Measurements from ENCODE around the gene DVL3. TPM values are rescaled to one million over a fixed set of nuclear protein-coding genes. Genes with fewer than 3 reads are reported as not detected.

DVL3 gene
- polyA plus RNA-seq, 1 donor from 2014 or later = 6.4 TPM

GRCh38 chr3:184166671-184167070, 11.5 kb downstream of the DVL3 start:
- Mint-ChIP-seq H3K27ac (no peak overlapping the region), H3K36me3 (peaks cover 5% of the 10 kb centered on the region), H3K4me3 (no peak overlapping the region), H3K4me1 (peaks cover under 1 to 2% (median 2%) of the 10 kb centered on the region in 3 donors), H3K27me3 (no peaks in the 10 kb centered on the region), H3K9me3 (no peaks in the 10 kb centered on the region)

- Mint-ChIP-seq H3K9me3 (no peaks in the 10 kb centered on the region), H3K27ac (no peak overlapping the region), H3K36me3 (peaks cover 2% of the 10 kb centered on the region), H3K27me3 (no peaks in the 10 kb centered on the region), H3K4me1 (no peaks in the 10 kb centered on the region), H3K4me3 (no peak overlapping the region)
Measured at GRCh38 chr3:184167786-184168185, 12.6 kb downstream of the DVL3 start.

DNA sequence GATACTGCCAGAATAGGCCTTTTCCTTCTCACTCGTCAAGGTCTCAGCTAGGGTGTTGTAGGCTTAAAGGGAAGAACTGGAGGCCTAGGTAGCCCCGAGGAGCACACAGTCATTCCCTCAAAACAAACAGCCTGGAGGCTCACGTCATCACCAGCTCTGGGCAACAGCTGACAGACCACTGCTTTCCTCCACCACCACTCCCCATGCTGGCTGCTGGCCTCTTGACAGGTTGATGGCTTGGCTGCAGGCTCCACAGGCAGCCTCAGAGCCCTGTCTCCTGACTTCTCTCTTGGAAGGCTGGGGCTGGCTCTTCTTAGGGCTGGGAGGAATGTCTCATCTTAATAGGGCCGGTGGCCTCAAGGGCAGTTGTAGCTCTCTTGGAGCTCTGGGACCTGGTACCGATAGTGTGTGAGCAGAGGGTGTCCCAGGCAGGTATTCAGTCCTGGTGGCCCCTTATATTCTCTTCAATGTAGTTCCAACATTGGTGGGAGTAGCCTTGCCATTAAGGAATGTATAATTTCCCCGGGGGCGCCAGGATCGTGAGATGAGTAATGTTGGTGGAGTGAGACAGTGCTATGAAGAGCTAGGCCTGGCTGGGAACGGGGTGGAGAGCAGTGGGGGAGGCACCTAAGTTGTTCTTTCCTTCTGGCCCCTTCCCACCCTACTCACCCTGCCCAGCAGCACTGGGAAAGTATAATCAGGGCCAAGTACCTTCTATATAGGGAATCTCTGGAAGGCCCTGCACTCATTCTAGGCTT, 13.4 kb downstream of the DVL3 start:
- peaks cover 0 to 2% (median 0%) of the 10 kb centered on the region in 3 donors for H3K4me1 Mint-ChIP-seq
- H3K36me3 Mint-ChIP-seq = peaks cover 2% of the 10 kb centered on the region
- no peak overlapping the region for H3K4me3 Mint-ChIP-seq
- H3K9me3 Mint-ChIP-seq = no peaks in the 10 kb centered on the region
- H3K27me3 Mint-ChIP-seq = no peaks in the 10 kb centered on the region
- peak overlapping the region in 1 of 3 donors; percentile 39 for H3K27ac Mint-ChIP-seq

DNA sequence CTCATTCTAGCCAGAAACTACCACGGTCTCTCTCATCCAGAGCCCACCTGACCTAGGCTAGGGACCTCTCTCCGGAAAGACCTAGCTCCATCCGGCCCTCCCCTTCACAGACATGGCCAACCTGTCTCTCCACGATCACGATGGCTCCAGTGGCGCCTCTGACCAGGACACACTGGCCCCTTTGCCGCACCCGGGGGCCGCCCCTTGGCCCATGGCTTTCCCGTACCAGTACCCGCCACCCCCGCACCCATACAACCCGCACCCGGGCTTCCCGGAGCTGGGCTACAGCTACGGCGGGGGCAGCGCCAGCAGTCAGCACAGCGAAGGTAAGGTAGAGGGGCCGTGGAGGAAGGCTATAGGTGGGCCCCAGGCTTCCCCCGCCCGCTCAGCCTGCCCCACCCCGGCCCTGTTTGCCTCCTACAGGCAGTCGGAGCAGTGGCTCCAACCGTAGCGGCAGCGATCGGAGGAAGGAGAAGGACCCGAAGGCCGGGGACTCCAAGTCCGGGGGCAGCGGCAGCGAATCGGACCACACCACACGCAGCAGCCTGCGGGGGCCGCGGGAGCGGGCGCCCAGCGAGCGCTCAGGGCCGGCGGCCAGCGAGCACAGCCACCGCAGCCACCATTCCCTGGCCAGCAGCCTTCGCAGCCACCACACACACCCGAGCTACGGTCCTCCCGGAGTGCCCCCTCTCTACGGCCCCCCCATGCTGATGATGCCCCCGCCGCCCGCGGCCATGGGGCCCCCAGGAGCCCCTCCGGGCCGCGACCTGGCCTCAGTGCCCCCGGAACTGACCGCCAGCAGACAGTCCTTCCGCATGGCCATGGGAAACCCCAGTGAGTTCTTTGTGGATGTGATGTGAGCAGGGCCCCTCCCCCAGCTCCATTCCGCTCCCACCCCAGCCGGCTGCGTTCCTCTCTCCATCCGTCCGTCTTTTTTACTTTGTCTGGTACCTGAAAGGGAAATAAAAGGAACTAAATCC, 15.0 kb downstream of the DVL3 start:
- H3K4me1 Mint-ChIP-seq = peaks cover 3 to 7% (median 5%) of the 10 kb centered on the region in 3 donors
- H3K36me3 Mint-ChIP-seq = peaks cover 2% of the 10 kb centered on the region
- peak overlapping the region in 1 of 4 donors; percentile 80 for H3K4me3 Mint-ChIP-seq
- H3K9me3 Mint-ChIP-seq = no peaks in the 10 kb centered on the region
- no peak overlapping the region for H3K27ac Mint-ChIP-seq
- H3K27me3 Mint-ChIP-seq = no peaks in the 10 kb centered on the region

DNA sequence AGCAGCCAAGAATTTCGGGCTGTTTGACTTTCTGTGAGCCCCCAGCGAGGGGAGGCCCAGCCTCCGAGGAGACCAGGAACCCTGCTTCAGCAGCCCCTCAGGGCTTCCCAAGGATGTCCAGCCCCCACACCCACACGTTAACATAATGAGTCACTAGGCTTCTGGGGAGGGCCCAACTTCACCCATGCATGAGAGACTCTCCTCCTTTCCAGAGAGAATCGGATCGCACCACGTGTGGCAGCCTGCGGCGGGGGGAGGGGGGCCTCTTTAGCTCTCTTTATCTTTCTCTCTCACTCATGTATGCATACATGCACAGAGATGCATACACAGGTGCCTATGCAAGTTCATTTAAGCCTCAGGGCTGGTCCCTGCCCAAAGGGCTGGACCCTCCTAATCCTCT, 16.4 kb downstream of the DVL3 start:
- Mint-ChIP-seq H3K27me3 (no peaks in the 10 kb centered on the region), H3K9me3 (no peaks in the 10 kb centered on the region), H3K27ac (peak overlapping the region in 1 of 3 donors; percentile 50), H3K4me3 (no peak overlapping the region), H3K4me1 (peaks cover 12 to 19% (median 15%) of the 10 kb centered on the region in 3 donors), H3K36me3 (no peaks in the 10 kb centered on the region)

DNA sequence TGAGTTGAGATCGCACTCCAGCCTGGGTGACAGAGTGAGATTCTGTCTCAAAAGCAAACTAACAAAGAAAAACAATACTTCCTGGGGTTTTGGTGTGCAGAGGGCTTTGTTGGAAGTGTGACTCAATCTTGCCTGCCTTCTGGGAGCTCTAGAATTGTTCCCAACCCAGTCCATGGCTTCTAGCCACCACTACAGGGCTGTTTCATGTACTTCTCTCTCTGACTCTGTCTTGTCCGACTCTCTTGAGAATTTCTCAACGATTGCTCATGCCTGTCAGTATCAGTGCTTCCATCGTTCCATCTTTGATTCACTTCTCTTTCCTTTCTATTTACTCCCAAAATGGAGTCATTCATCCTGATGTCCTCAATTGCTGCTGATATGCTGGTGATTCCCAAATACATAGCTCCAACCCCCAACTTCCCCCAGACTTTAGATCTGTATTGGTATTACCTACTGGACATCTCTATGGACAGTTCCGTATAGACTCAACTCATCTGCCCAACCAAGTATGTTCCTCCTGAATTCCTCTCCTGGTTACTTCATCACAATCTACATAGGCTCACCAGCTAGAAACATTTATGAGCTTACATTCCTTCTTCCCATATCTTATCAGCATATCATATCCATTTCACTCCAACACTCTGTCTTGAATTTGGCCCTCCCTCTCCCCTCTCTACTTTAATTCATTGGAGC, 17.6 kb downstream of the DVL3 start:
- Mint-ChIP-seq H3K4me3 (peak overlapping the region in 1 of 4 donors; percentile 2), H3K4me1 (peaks cover 15 to 25% (median 16%) of the 10 kb centered on the region in 3 donors), H3K36me3 (no peaks in the 10 kb centered on the region), H3K9me3 (no peaks in the 10 kb centered on the region), H3K27me3 (no peaks in the 10 kb centered on the region), H3K27ac (peak overlapping the region; percentile 12 to 83 (median 58))

DNA sequence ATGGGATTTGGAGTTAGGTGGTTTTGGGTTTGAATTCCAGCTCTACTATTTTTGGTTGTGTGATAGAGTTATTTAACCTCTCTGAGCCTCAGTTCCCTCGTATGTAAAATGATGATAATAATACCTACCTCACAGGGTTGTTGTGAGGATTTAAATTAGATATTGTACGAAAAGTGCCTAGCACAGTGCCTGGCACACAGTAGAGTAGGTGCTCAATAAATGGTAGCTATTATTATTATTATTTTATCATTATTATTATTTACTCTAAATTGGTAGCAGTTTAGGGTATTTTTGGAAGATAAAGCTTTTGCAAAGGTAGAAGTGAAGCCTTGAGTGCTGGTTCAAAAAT, 18.2 kb downstream of the DVL3 start:
- H3K4me1 Mint-ChIP-seq = peaks cover 15 to 25% (median 18%) of the 10 kb centered on the region in 3 donors
- no peaks in the 10 kb centered on the region for H3K36me3 Mint-ChIP-seq
- H3K4me3 Mint-ChIP-seq = peak overlapping the region in 2 of 4 donors; percentile 2 to 96
- peak overlapping the region; percentile 12 to 83 (median 58) for H3K27ac Mint-ChIP-seq
- no peaks in the 10 kb centered on the region for H3K27me3 Mint-ChIP-seq
- H3K9me3 Mint-ChIP-seq = no peaks in the 10 kb centered on the region

DNA sequence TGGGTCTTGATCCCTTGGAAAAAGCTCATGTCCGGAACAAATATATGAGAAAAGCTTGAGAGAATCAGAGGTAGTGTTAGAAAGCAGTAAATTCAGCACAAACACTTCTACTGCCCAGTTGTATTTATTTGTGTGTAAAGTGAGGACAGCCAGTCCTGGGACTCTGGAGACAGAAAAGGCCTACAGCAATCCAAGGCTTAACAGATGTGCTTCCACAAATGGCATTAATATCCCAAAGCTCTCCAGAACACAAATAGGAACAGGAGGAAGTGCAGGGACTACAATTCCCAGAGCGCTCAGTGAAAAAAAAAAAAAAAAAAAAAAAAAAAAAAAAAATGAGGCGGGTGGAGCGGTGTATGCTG, 19.1 kb downstream of the DVL3 start:
- H3K27me3 Mint-ChIP-seq = no peaks in the 10 kb centered on the region
- peaks cover 1% of the 10 kb centered on the region for H3K36me3 Mint-ChIP-seq
- H3K27ac Mint-ChIP-seq = peak overlapping the region; percentile 83 to 97 (median 93)
- H3K9me3 Mint-ChIP-seq = no peaks in the 10 kb centered on the region
- peaks cover 15 to 25% (median 18%) of the 10 kb centered on the region in 3 donors for H3K4me1 Mint-ChIP-seq
- H3K4me3 Mint-ChIP-seq = peak overlapping the region; percentile 91 to 98 (median 96)

DNA sequence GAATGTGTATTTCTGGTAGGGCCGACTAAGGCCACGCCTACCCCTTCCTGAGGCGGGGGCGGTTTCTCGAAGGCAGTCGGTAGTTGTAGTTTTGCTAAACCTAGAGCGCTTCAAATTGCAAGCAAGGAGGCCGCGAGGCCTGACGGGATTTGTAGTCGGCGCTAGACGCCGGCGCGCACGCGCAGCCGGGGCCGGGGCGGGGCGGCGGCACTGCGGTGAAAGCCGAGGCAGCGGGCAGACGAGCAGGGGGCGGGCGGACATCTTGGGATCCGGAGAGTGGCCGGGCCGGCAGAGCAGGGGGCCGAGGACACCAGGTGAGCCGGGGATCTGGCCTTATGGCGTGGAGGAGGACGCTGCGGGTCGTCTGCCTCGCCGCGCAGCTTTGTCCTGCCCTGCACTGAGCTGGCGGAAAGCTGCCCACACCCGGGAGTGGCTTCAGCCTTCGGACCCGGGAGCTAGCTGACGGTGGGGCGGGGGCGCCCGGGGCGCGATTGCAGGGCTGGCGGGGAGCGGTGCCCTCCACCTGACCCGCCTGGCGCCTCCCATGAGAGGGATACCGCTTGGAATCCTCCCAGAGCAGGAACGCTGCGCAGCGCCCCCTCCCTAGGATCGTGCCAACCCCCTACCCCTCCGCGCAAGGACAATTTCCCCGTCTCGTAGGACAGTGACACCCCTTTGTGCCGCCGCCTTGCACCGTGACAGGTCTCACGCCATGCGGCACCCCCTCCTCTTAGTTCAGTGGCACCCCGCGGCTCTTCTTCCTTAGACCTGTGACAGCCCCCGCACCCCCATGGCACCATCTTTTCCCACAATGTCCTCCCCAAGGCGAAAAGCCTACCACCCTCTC, 19.7 kb downstream of the DVL3 start, which contains the start of gene AP2M1:
AP2M1 (plus strand) TSS at position 210 of the 847 bp plus-strand sequence. CDS start 2,139 bp downstream, outside the sequence.
- Mint-ChIP-seq H3K9me3 (no peaks in the 10 kb centered on the region), H3K4me3 (peak within 1 kb of the TSS; percentile 91 to 98 (median 96)), H3K36me3 (peaks cover 1% of the 10 kb centered on the region), H3K27ac (peak within 1 kb of the TSS; percentile 83 to 97 (median 93)), H3K4me1 (peaks cover 15 to 25% (median 18%) of the 10 kb centered on the region in 3 donors), H3K27me3 (no peaks in the 10 kb centered on the region)

DNA sequence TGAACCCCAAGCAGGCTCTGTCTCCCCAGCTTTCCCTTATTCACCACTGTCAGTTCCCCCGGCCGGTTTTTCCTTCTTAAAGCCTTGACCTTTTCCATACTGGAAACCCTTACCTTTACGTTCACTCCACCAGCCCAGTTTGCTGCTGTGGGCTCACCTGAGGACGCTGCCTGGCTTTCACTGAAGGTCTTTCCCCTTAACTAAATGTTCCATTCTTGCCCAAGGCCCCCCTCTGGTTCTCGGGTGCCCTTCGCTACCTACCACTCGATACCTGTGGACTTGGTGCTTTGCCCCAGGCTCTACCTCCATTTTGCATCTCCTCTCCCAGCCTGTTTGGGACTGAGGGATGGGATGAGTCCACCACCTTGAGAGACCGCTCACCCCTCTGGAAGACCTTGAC, 20.3 kb downstream of the DVL3 start:
- no peaks in the 10 kb centered on the region for H3K27me3 Mint-ChIP-seq
- H3K9me3 Mint-ChIP-seq = no peaks in the 10 kb centered on the region
- peaks cover 15 to 25% (median 18%) of the 10 kb centered on the region in 3 donors for H3K4me1 Mint-ChIP-seq
- H3K27ac Mint-ChIP-seq = peak overlapping the region; percentile 16 to 97 (median 63)
- peak overlapping the region; percentile 91 to 98 (median 96) for H3K4me3 Mint-ChIP-seq
- H3K36me3 Mint-ChIP-seq = peaks cover 1% of the 10 kb centered on the region

GRCh38 chr3:184175981-184176376, 20.8 kb downstream of the DVL3 start:
- Mint-ChIP-seq H3K4me1 (peaks cover 15 to 25% (median 18%) of the 10 kb centered on the region in 3 donors), H3K36me3 (peaks cover 4% of the 10 kb centered on the region), H3K27me3 (no peaks in the 10 kb centered on the region), H3K27ac (peak overlapping the region in 2 of 3 donors; percentile 63 to 97), H3K4me3 (peak overlapping the region; percentile 91 to 98 (median 96)), H3K9me3 (no peaks in the 10 kb centered on the region)

- Mint-ChIP-seq H3K27ac (peak overlapping the region in 2 of 3 donors; percentile 50 to 63), H3K4me1 (peaks cover 15 to 25% (median 18%) of the 10 kb centered on the region in 3 donors), H3K27me3 (no peaks in the 10 kb centered on the region), H3K36me3 (peaks cover 4% of the 10 kb centered on the region), H3K4me3 (peak overlapping the region in 3 of 4 donors; percentile 77 to 96 (median 88)), H3K9me3 (no peaks in the 10 kb centered on the region)
Measured at GRCh38 chr3:184176377-184177330, 21.5 kb downstream of the DVL3 start.

DNA sequence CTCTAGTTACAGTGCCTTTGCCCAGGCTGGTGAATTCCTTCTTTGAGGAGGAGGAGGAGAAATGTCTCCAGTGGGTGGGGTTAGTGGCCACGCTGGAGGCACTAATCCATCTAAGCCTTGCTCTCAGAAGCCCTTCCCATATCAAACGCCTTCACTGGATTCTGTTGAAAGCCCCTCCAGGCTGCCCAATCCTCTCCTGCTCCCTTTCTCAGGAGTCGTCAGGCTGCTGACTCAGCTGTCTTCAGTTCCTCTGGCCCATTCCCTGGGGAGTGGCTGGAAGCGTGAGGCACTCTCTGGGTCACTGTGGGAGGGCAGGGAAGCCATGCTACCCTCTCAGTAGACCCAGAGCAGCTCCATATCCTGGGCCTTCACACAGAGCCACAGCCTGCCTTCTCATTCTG, 22.2 kb downstream of the DVL3 start:
- H3K27me3 Mint-ChIP-seq = no peaks in the 10 kb centered on the region
- H3K27ac Mint-ChIP-seq = peak overlapping the region in 2 of 3 donors; percentile 28 to 50
- H3K36me3 Mint-ChIP-seq = peaks cover 4% of the 10 kb centered on the region
- H3K4me1 Mint-ChIP-seq = peaks cover 15 to 25% (median 18%) of the 10 kb centered on the region in 3 donors
- no peaks in the 10 kb centered on the region for H3K9me3 Mint-ChIP-seq
- peak overlapping the region in 2 of 4 donors; percentile 65 to 96 for H3K4me3 Mint-ChIP-seq
